Breast epithelium (tissue), 3 donors: Measurements from ENCODE around the gene SLC7A7. TPM values are rescaled to one million over a fixed set of nuclear protein-coding genes. Genes with fewer than 3 reads are reported as not detected.

ENCODE experiments used
- total RNA-seq, 3 donors: library from RNA; depleted of rRNA; stranded (reverse); fragments of >200 nt; gene quantifications; one replicate each; pipeline ENCODE4 v1.1.0, GENCODE V29; 2016

Gene SLC7A7
- total RNA-seq, 3 donors from 2014 or later, result 17.4 to 46.4 (median 27.2) TPM

Other genes with a start within 250 kb of the SLC7A7 start
- 100 to 1,000 TPM; 192 to 238 (median 202) TPM for gene DAD1, start 226.2 kb downstream of the SLC7A7 start, total RNA-seq
- 10 to 100 TPM; 22.1 to 41.6 (median 25.2) TPM for gene ABHD4, start 217.1 kb downstream of the SLC7A7 start, total RNA-seq
- gene OR6J1, start 171.1 kb downstream of the SLC7A7 start, total RNA-seq, result not detected
- 100 to 1,000 TPM in 2 of 3 donors, 10 to 100 TPM in 1; 80.0 to 145 (median 101) TPM for gene OXA1L, start 48.7 kb downstream of the SLC7A7 start, total RNA-seq
- 10 to 100 TPM; 22.7 to 39.4 (median 34.7) TPM for gene MRPL52, start 14.5 kb upstream of the SLC7A7 start, total RNA-seq
- 100 to 1,000 TPM in 2 of 3 donors, 10 to 100 TPM in 1; 84.4 to 361 (median 136) TPM for gene MMP14, start 21.1 kb upstream of the SLC7A7 start, total RNA-seq
- gene LRP10, start 56.3 kb upstream of the SLC7A7 start, total RNA-seq, result 10 to 100 TPM; 70.1 to 97.5 (median 82.3) TPM
- 1 to 10 TPM in 2 of 3 donors, under 1 TPM in 1; 0.96 to 1.3 (median 1.2) TPM for gene REM2, start 67.8 kb upstream of the SLC7A7 start, total RNA-seq
- 100 to 1,000 TPM in 2 of 3 donors, 10 to 100 TPM in 1; 85.5 to 194 (median 174) TPM for gene RBM23, start 103.7 kb upstream of the SLC7A7 start, total RNA-seq
- 10 to 100 TPM; 48.6 to 80.6 (median 71.4) TPM for gene PRMT5, start 113.9 kb upstream of the SLC7A7 start, total RNA-seq
- gene HAUS4, start 141.7 kb upstream of the SLC7A7 start, total RNA-seq, result 10 to 100 TPM; 67.3 to 86.5 (median 68.3) TPM
- gene AJUBA, start 167.1 kb upstream of the SLC7A7 start, total RNA-seq, result 10 to 100 TPM in 2 of 3 donors, 1 to 10 TPM in 1; 3.2 to 24.0 (median 18.7) TPM
- 10 to 100 TPM; 10.8 to 24.1 (median 19.4) TPM for gene C14orf93, start 194.7 kb upstream of the SLC7A7 start, total RNA-seq
- gene PSMB5, start 219.5 kb upstream of the SLC7A7 start, total RNA-seq, result 100 to 1,000 TPM; 120 to 144 (median 129) TPM
- not detected for gene PSMB11, start 226.8 kb upstream of the SLC7A7 start, total RNA-seq
- 1 to 10 TPM; 2.2 to 5.2 (median 3.2) TPM for gene CDH24, start 242.1 kb upstream of the SLC7A7 start, total RNA-seq